Trophoblast cell (in vitro differentiated cells and primary cell): ENCODE measurements around the gene GFOD1.

ENCODE experiments used
- DNase-seq, 2 donors: peaks; one replicate each; pipeline ENCODE4 v3.0.0-alpha.2; 2016
- H2AFZ ChIP-seq: 2 replicates; pipeline ENCODE4 v1.6.1; 2013; ENCODE audit warnings: low read length, moderate library complexity, mild to moderate bottlenecking; ENCODE audit not compliant: insufficient read depth, poor library complexity
- H2AK5ac ChIP-seq: 2 replicates; pipeline ENCODE4 v1.6.1; 2013; ENCODE audit warnings: mild to moderate bottlenecking, low read length
- H2BK120ac ChIP-seq: 2 replicates; pipeline ENCODE4 v1.6.1; 2013; ENCODE audit warnings: low read length, mild to moderate bottlenecking, moderate library complexity; ENCODE audit not compliant: insufficient read depth, poor library complexity
- H2BK12ac ChIP-seq: 2 replicates; pipeline ENCODE4 v1.6.1; 2013; ENCODE audit warnings: mild to moderate bottlenecking, low read length, moderate library complexity
- H2BK5ac ChIP-seq: 2 replicates; pipeline ENCODE4 v1.6.1; 2013; ENCODE audit warnings: low read length, low read depth, moderate library complexity, mild to moderate bottlenecking; ENCODE audit not compliant: poor library complexity
- H3K14ac ChIP-seq: 2 replicates; pipeline ENCODE4 v1.6.1; 2013; ENCODE audit warnings: mild to moderate bottlenecking, low read length
- H3K18ac ChIP-seq: 2 replicates; pipeline ENCODE4 v1.6.1; 2013; ENCODE audit warnings: mild to moderate bottlenecking, low read length
- H3K23ac ChIP-seq: 2 replicates; pipeline ENCODE4 v1.6.1; 2013; ENCODE audit warnings: low read length
- H3K27ac ChIP-seq: 2 replicates; pipeline ENCODE4 v1.5.1; 2013; ENCODE audit warnings: low read depth, mild to moderate bottlenecking, inconsistent platforms, low read length, moderate library complexity
- H3K27me3 ChIP-seq: 2 replicates; pipeline ENCODE4 v1.6.1; 2013; ENCODE audit warnings: inconsistent platforms, mild to moderate bottlenecking, low read length, moderate library complexity; ENCODE audit not compliant: insufficient read depth
- H3K36me3 ChIP-seq, 2 experiments: 1 replicate in 1 of 2; 2 replicates in 1 of 2; pipeline ENCODE4 v1.6.1; 2013; ENCODE audit warnings: low read length in 2 of 2, mild to moderate bottlenecking in 2 of 2, moderate library complexity in 1 of 2; ENCODE audit not compliant: insufficient read depth in 2 of 2, control insufficient read depth in 1 of 2
- H3K4ac ChIP-seq: 2 replicates; pipeline ENCODE4 v1.6.1; 2013; ENCODE audit warnings: low read depth, mild to moderate bottlenecking, low read length, moderate library complexity
- H3K4me1 ChIP-seq, 2 experiments: 1 replicate in 1 of 2; 2 replicates in 1 of 2; pipeline ENCODE4 v1.6.1; 2013; ENCODE audit warnings: low read length in 2 of 2, mild to moderate bottlenecking in 2 of 2, moderate library complexity in 1 of 2; ENCODE audit not compliant: insufficient read depth in 2 of 2, control insufficient read depth in 1 of 2
- H3K4me2 ChIP-seq: 2 replicates; pipeline ENCODE4 v1.6.1; 2013; ENCODE audit warnings: inconsistent platforms, mild to moderate bottlenecking, low read length, moderate library complexity
- H3K4me3 ChIP-seq: 2 replicates; pipeline ENCODE4 v1.5.1; 2013; ENCODE audit warnings: mild to moderate bottlenecking, low read depth, low read length, inconsistent platforms
- H3K79me1 ChIP-seq: one replicate; pipeline ENCODE4 v1.6.1; 2013; ENCODE audit warnings: low read length
- H3K79me2 ChIP-seq: 2 replicates; pipeline ENCODE4 v1.6.1; 2013; ENCODE audit warnings: low read length, mild to moderate bottlenecking; ENCODE audit not compliant: control insufficient read depth, insufficient read depth, poor library complexity
- H3K9ac ChIP-seq: 2 replicates; pipeline ENCODE4 v1.6.1; 2013; ENCODE audit warnings: mild to moderate bottlenecking, low read length
- H3K9me3 ChIP-seq: 2 replicates; pipeline ENCODE4 v1.6.1; 2013; ENCODE audit warnings: low read depth, mild to moderate bottlenecking, control low read depth, inconsistent platforms, low read length; ENCODE audit not compliant: insufficient read depth
- H4K12ac ChIP-seq: 2 replicates; pipeline ENCODE4 v1.6.1; 2013; ENCODE audit warnings: low read depth, mild to moderate bottlenecking, low read length, moderate library complexity
- H4K8ac ChIP-seq: 2 replicates; pipeline ENCODE4 v1.6.1; 2013; ENCODE audit warnings: low read depth, mild to moderate bottlenecking, low read length, moderate library complexity
- H4K91ac ChIP-seq: one replicate; pipeline ENCODE4 v1.6.1; 2013; ENCODE audit warnings: low read depth, mild to moderate bottlenecking, low read length, moderate library complexity
- WGBS: extraction: QIAGEN DNeasy Blood & Tissue Kit; methylation state at CpG from one replicate; pipeline ENCODE4 v1.1.7; 2013; ENCODE audit warnings: missing lambda C conversion rate; ENCODE audit not compliant: insufficient read length, insufficient coverage; ENCODE audit errors: extremely low coverage; 5-methylcytosine and 5-hydroxymethylcytosine counted together

GFOD1 gene

DNA sequence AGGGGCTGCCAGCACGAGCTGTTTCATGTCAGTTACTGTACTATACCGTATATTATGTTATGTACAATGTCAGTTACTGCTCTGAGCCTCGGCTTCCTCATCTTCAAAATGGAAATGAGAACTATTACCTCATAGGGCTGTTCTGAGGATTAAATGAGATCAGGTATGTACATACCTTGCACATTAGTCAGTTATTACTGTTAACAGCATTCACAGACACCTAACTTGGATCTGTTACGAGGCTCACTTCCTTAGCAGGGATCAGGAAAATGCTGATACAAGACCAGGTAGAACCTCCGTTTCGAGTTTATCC, 89.4 kb downstream of the GFOD1 start:
- no CpG with 5 or more reads among the region's 6 CpGs for WGBS
- Histone ChIP-seq H3K23ac (no peak overlapping the region), H3K79me1 (no peaks in the 10 kb centered on the region), H4K91ac (no peak overlapping the region), H2BK12ac (no peak overlapping the region), H2BK120ac (no peak overlapping the region), H2BK5ac (no peak overlapping the region), H3K79me2 (no peaks in the 10 kb centered on the region), H2AFZ (no peak overlapping the region), H3K36me3 (no peaks in the 10 kb centered on the region), H3K9ac (no peak overlapping the region), H3K4me3 (no peak overlapping the region), H3K9me3 (no peaks in the 10 kb centered on the region), H3K4me2 (no peak overlapping the region), H2AK5ac (no peak overlapping the region), H3K4ac (no peak overlapping the region), H4K12ac (no peak overlapping the region), H3K27me3 (no peaks in the 10 kb centered on the region), H3K14ac (no peak overlapping the region), H3K27ac (no peak overlapping the region), H3K18ac (no peak overlapping the region), H4K8ac (no peak overlapping the region), H3K4me1 (peaks cover 4 to 5% of the 10 kb centered on the region in 2 experiments)
- peak in 1 of 2 donors; percentile 67 for DNase-seq

DNA sequence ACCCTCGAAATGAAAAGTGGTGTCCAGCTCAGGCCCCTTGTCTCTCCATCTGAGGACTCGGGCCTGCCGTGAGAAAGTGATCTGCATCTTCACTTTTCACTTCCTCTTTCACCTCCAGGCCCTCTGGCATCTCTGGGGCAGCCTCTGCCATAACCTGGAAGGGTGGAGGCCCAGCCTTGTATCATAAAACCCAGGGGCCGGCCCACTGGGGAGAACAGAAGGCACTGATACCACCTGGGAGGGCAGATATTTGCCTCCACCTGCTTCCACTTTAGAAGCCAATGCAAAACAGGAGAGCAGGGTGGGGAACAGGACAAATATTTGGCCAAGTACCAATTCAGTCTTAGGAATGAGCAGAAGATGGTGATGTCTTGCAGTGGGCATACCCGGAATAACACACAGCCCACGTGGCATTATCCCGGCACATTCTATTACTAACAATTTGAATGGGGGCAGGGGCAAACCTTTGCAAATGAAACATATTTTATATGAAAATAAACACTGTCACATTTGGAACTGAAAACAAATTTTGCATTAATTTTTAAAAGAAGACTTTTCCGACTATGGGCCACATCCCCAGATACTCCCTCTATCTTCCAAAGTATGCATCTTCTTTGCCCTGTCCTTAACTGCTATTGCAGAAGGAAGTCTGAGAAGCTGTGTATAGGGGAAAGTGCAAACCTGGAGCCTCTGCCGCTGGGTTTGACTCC, 89.9 kb downstream of the GFOD1 start:
- Histone ChIP-seq H3K79me2 (no peaks in the 10 kb centered on the region), H3K9me3 (no peaks in the 10 kb centered on the region), H2AK5ac (no peak overlapping the region), H3K4me2 (no peak overlapping the region), H3K27ac (no peak overlapping the region), H4K12ac (no peak overlapping the region), H2BK5ac (no peak overlapping the region), H3K79me1 (no peaks in the 10 kb centered on the region), H3K23ac (no peak overlapping the region), H3K4me3 (no peak overlapping the region), H4K8ac (no peak overlapping the region), H4K91ac (peak overlapping the region; percentile 54), H3K18ac (peak overlapping the region; percentile 39), H2BK12ac (peak overlapping the region; percentile 22), H3K9ac (no peak overlapping the region), H2BK120ac (peak overlapping the region; percentile 20), H3K4ac (no peak overlapping the region), H3K14ac (peak overlapping the region; percentile 37), H3K36me3 (no peaks in the 10 kb centered on the region), H3K4me1 (peaks cover 4 to 5% of the 10 kb centered on the region in 2 experiments), H3K27me3 (no peaks in the 10 kb centered on the region), H2AFZ (no peak overlapping the region)
- WGBS = no CpG with 5 or more reads among the region's 9 CpGs
- no peak for DNase-seq

GRCh38 chr6:13396241-13396792, 91.1 kb downstream of the GFOD1 start:
- no peak overlapping the region for H3K9ac ChIP-seq
- WGBS = no CpG with 5 or more reads among the region's 3 CpGs
- no peak overlapping the region for H2AK5ac ChIP-seq
- no peaks in the 10 kb centered on the region for H3K36me3 ChIP-seq
- H3K79me2 ChIP-seq = no peaks in the 10 kb centered on the region
- DNase-seq = no peak
- no peak overlapping the region for H3K14ac ChIP-seq
- no peaks in the 10 kb centered on the region for H3K9me3 ChIP-seq
- no peak overlapping the region for H2BK12ac ChIP-seq
- H2BK5ac ChIP-seq = no peak overlapping the region
- no peak overlapping the region for H2BK120ac ChIP-seq
- H3K79me1 ChIP-seq = no peaks in the 10 kb centered on the region
- H3K27me3 ChIP-seq = no peaks in the 10 kb centered on the region
- no peak overlapping the region for H3K23ac ChIP-seq
- H3K4me3 ChIP-seq = no peak overlapping the region
- H3K4me2 ChIP-seq = no peak overlapping the region
- H3K18ac ChIP-seq = no peak overlapping the region
- H2AFZ ChIP-seq = no peak overlapping the region
- H4K12ac ChIP-seq = no peak overlapping the region
- H4K91ac ChIP-seq = no peak overlapping the region
- H3K4me1 ChIP-seq = peaks cover 4 to 5% of the 10 kb centered on the region in 2 experiments
- no peak overlapping the region for H3K4ac ChIP-seq
- no peak overlapping the region for H4K8ac ChIP-seq
- H3K27ac ChIP-seq = no peak overlapping the region

- H3K9me3 ChIP-seq = no peaks in the 10 kb centered on the region
- no peak overlapping the region for H2AK5ac ChIP-seq
- H3K9ac ChIP-seq = no peak overlapping the region
- H4K91ac ChIP-seq = no peak overlapping the region
- no CpG with 5 or more reads among the region's 12 CpGs for WGBS
- H3K79me1 ChIP-seq = no peaks in the 10 kb centered on the region
- no peak overlapping the region for H3K18ac ChIP-seq
- no peaks in the 10 kb centered on the region for H3K27me3 ChIP-seq
- no peaks in the 10 kb centered on the region for H3K79me2 ChIP-seq
- H3K27ac ChIP-seq = no peak overlapping the region
- no peak overlapping the region for H2BK120ac ChIP-seq
- H3K4me3 ChIP-seq = no peak overlapping the region
- H3K36me3 ChIP-seq = no peaks in the 10 kb centered on the region
- peaks cover 4 to 5% of the 10 kb centered on the region in 2 experiments for H3K4me1 ChIP-seq
- H2BK5ac ChIP-seq = no peak overlapping the region
- no peak overlapping the region for H4K8ac ChIP-seq
- no peak overlapping the region for H2AFZ ChIP-seq
- DNase-seq = peak in 1 of 2 donors; percentile 30
- no peak overlapping the region for H3K23ac ChIP-seq
- no peak overlapping the region for H3K4me2 ChIP-seq
- H2BK12ac ChIP-seq = no peak overlapping the region
- no peak overlapping the region for H3K4ac ChIP-seq
- no peak overlapping the region for H3K14ac ChIP-seq
- no peak overlapping the region for H4K12ac ChIP-seq
Measured at GRCh38 chr6:13395272-13396237, 91.8 kb downstream of the GFOD1 start.
